IMR-90 (cell line): ENCODE measurements around the gene FBXO9.

ENCODE experiments used
- BHLHE40 ChIP-seq: fragments of 150-350 bp; IDR thresholded peaks from 2 replicates; pipeline ENCODE4 v1.6.1; 2016; ENCODE audit warnings: mild to moderate bottlenecking, low read depth, low read length
- FOS ChIP-seq: fragments of 150-350 bp; IDR thresholded peaks from 2 replicates; pipeline ENCODE4 v1.6.1; 2016; ENCODE audit warnings: low read depth, low read length
- MAFK ChIP-seq: IDR thresholded peaks from 2 replicates; pipeline ENCODE4 v1.6.1; 2012; ENCODE audit warnings: low read depth, low read length, improper control_type of control experiment
- MAZ ChIP-seq: IDR thresholded peaks from 2 replicates; pipeline ENCODE4 v1.6.1; 2012; ENCODE audit warnings: low read depth, mild to moderate bottlenecking, low read length, improper control_type of control experiment, moderate library complexity, borderline replicate concordance
- NFE2L2 ChIP-seq: fragments of 150-350 bp; IDR thresholded peaks from 2 replicates; pipeline ENCODE4 v1.6.1; 2016; ENCODE audit warnings: low read depth, mild to moderate bottlenecking, low read length
- POLR2A ChIP-seq: IDR thresholded peaks from 2 replicates; pipeline ENCODE4 v1.6.1; 2012; ENCODE audit warnings: mild to moderate bottlenecking, low read depth, low read length
- RAD21 ChIP-seq: IDR thresholded peaks from 2 replicates; pipeline ENCODE4 v1.6.1; 2012; ENCODE audit warnings: low read length, improper control_type of control experiment
- SMC3 ChIP-seq: fragments of 150-350 bp; IDR thresholded peaks from 2 replicates; pipeline ENCODE4 v1.6.1; 2016; ENCODE audit warnings: low read depth, mild to moderate bottlenecking, antibody characterized with exemption, low read length, moderate library complexity
- TF ChIP-seq, protein P1 (sequence below): conservative IDR thresholded peaks from 2 replicates; pipeline ENCODE4 v1.5.1; 2012; ENCODE audit warnings: mild to moderate bottlenecking, low read depth, low read length, improper control_type of control experiment
- TF ChIP-seq, protein P2 (sequence below): fragments of 150-350 bp; IDR thresholded peaks from 2 replicates; pipeline ENCODE4 v1.6.1; 2017; ENCODE audit warnings: mild to moderate bottlenecking, antibody characterized with exemption, low read length, low read depth

DNA sequence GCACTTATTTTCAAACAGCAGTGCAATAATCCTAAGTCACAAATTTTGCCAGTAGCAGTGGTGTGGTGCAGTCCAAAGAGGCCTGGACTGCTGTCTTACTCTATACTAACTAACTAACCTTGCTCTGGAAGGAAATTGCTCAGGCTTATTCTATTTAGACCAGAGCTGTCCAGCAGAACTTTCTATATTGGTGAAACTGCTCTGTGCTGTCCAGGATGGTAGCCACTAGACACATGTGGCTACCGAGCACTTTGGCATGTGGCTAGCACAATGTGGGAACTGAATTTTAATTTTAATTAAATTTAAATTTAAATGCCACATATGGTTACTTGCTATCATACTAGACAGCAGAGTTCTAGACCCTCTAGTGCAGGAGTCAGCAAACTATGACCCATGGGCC is 27.1 kb upstream of the FBXO9 start:
- TF ChIP-seq, protein P1, sequence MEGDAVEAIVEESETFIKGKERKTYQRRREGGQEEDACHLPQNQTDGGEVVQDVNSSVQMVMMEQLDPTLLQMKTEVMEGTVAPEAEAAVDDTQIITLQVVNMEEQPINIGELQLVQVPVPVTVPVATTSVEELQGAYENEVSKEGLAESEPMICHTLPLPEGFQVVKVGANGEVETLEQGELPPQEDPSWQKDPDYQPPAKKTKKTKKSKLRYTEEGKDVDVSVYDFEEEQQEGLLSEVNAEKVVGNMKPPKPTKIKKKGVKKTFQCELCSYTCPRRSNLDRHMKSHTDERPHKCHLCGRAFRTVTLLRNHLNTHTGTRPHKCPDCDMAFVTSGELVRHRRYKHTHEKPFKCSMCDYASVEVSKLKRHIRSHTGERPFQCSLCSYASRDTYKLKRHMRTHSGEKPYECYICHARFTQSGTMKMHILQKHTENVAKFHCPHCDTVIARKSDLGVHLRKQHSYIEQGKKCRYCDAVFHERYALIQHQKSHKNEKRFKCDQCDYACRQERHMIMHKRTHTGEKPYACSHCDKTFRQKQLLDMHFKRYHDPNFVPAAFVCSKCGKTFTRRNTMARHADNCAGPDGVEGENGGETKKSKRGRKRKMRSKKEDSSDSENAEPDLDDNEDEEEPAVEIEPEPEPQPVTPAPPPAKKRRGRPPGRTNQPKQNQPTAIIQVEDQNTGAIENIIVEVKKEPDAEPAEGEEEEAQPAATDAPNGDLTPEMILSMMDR = no peak
- TF ChIP-seq SMC3 (no peak), POLR2A (no peak), MAZ (no peak), RAD21 (no peak), FOS (no peak), MAFK (no peak), BHLHE40 (no peak), NFE2L2 (no peak)
- TF ChIP-seq, protein P2, sequence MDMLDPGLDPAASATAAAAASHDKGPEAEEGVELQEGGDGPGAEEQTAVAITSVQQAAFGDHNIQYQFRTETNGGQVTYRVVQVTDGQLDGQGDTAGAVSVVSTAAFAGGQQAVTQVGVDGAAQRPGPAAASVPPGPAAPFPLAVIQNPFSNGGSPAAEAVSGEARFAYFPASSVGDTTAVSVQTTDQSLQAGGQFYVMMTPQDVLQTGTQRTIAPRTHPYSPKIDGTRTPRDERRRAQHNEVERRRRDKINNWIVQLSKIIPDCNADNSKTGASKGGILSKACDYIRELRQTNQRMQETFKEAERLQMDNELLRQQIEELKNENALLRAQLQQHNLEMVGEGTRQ = no peak
